ENCODE data around the gene RGS19. TPM values are rescaled to one million over a fixed set of nuclear protein-coding genes. Genes with fewer than 3 reads are reported as not detected.
A peak's percentile ranks its signal among the peaks of the same experiment; 100 is the strongest.

The RGS19 gene
- total RNA-seq, 1 donor from 2014 or later: 16.4 TPM

- DNase-seq (ENCODE audit: low read depth): no peak
These were observed 41.7 kb downstream of the RGS19 start for GRCh38 chr20:64037498-64038213.

- DNase-seq (ENCODE audit: low read depth): no peak
These were observed 42.2 kb downstream of the RGS19 start for GRCh38 chr20:64037199-64037497.

- DNase-seq (ENCODE audit: low read depth): peak; percentile 69
These were observed 42.7 kb downstream of the RGS19 start for GRCh38 chr20:64036346-64037198.

GRCh38 chr20:64035933-64036345 is 43.4 kb downstream of the RGS19 start, which contains the start of gene C20orf204:
Gene C20orf204, plus strand, starts transcription at chr20:64036182. Its CDS starts 142 bp downstream, at chr20:64036324.
- DNase-seq (ENCODE audit: low read depth): no peak

- DNase-seq (ENCODE audit: low read depth): no peak
These were observed 44.0 kb downstream of the RGS19 start for GRCh38 chr20:64035066-64035932.

GRCh38 chr20:64033981-64034493 is 45.3 kb downstream of the RGS19 start:
- peak; percentile 70 for DNase-seq (ENCODE audit: low read depth)

- DNase-seq (ENCODE audit: low read depth): no peak
These were observed 46.4 kb downstream of the RGS19 start for GRCh38 chr20:64032706-64033624.

GRCh38 chr20:64031822-64032314 is 47.5 kb downstream of the RGS19 start:
- no peak for DNase-seq (ENCODE audit: low read depth)

GRCh38 chr20:64030371-64031134 is 48.8 kb downstream of the RGS19 start:
- DNase-seq (ENCODE audit: low read depth): no peak

- DNase-seq (ENCODE audit: low read depth): no peak
These were observed 49.8 kb downstream of the RGS19 start for GRCh38 chr20:64029293-64030117.

- no peak for DNase-seq (ENCODE audit: low read depth)
These were observed 51.2 kb downstream of the RGS19 start for GRCh38 chr20:64027981-64028685.

GRCh38 chr20:64025826-64026412 is 53.4 kb downstream of the RGS19 start:
- DNase-seq (ENCODE audit: low read depth): no peak

GRCh38 chr20:64025101-64025825 is 54.1 kb downstream of the RGS19 start:
- no peak for DNase-seq (ENCODE audit: low read depth)

- no peak for DNase-seq (ENCODE audit: low read depth)
These were observed 55.0 kb downstream of the RGS19 start for GRCh38 chr20:64024141-64024990.

- DNase-seq (ENCODE audit: low read depth): no peak
These were observed 55.8 kb downstream of the RGS19 start for GRCh38 chr20:64023361-64024140.

Data from myocyte (in vitro differentiated cells).